A549 (cell line): Measurements from ENCODE around the gene FRMD1. TPM values are rescaled to one million over a fixed set of nuclear protein-coding genes. Genes with fewer than 3 reads are reported as not detected.

Experiments
- ATAC-seq, 2 experiments: fragments of 200-7000 bp in 1 of 2; fragments of >200 bp in 1 of 2; cut with Nextera tagmentation in 1 of 2; cut with Tn5 transposase in 1 of 2; 3 replicates each; pipeline versions ENCODE4 v1.8.0 to v1.9.1; 2018 to 2020; ENCODE audit warnings: mild to moderate bottlenecking in 1 of 2, moderate library complexity in 1 of 2
- CTCF ChIA-PET: fragments of 300-600 bp; sonication (Branson Sonifier 250); formaldehyde crosslinking; extraction: SDS; loops from one replicate; lab custom pipeline; 2021; ENCODE audit warnings: antibody characterized with exemption, inconsistent platforms; lab: Yijun Ruan, JAX
- POLR2A ChIA-PET: fragments of 350-600 bp; formaldehyde crosslinking; extraction: SDS; loops from one replicate; lab custom pipeline; 2021; ENCODE audit warnings: antibody characterized with exemption, inconsistent platforms; lab: Yijun Ruan, JAX
- DNase-seq, 2 experiments: peaks; one replicate each; pipeline versions ENCODE4 v3.0.0 to v3.0.0-alpha.2; 2011 to 2016; ENCODE audit warnings: low read depth in 1 of 2, low spot score in 1 of 2
- FAIRE-seq: peaks from 2 replicates; lab custom pipeline; 2011; peaks lifted over from hg19 to GRCh38; lab: Jason Lieb, UNC
- H3K27ac ChIP-seq, 2 experiments: fragments of >200 bp; sonication (Bioruptor Twin); formaldehyde crosslinking; 3 replicates each; pipeline ENCODE4 v1.5.1; 2016 to 2017
- H3K4me1 ChIP-seq: fragments of >200 bp; sonication (Bioruptor Twin); formaldehyde crosslinking; 3 replicates; pipeline ENCODE4 v1.6.1; 2016
- H3K4me2 ChIP-seq: fragments of >200 bp; sonication (Bioruptor Twin); formaldehyde crosslinking; 3 replicates; pipeline ENCODE4 v1.6.1; 2016
- H3K4me3 ChIP-seq: fragments of >200 bp; sonication (Bioruptor Twin); formaldehyde crosslinking; 3 replicates; pipeline ENCODE4 v1.5.1; 2016
- H3K9me3 ChIP-seq: fragments of >200 bp; sonication (Bioruptor Twin); formaldehyde crosslinking; 3 replicates; pipeline ENCODE4 v1.6.1; 2016
- BCL3 ChIP-seq: fragments of >200 bp; sonication (Bioruptor Twin); formaldehyde crosslinking; IDR thresholded peaks from 3 replicates; pipeline ENCODE4 v1.6.1; 2016
- BHLHE40 ChIP-seq: IDR thresholded peaks from 2 replicates; pipeline ENCODE4 v1.6.1; 2012; ENCODE audit warnings: low read depth, low read length, inconsistent platforms
- CTCF ChIP-seq: fragments of >200 bp; sonication (Bioruptor Twin); formaldehyde crosslinking; IDR thresholded peaks from 3 replicates; pipeline ENCODE4 v1.5.1; 2016
- EHMT2 ChIP-seq: fragments of 200-600 bp; sonication (generic); IDR thresholded peaks from 2 replicates; pipeline ENCODE4 v1.6.1; 2016; ENCODE audit warnings: antibody characterized with exemption, low read depth, mild to moderate bottlenecking, moderate library complexity
- EP300 ChIP-seq, 2 experiments: fragments of >200 bp; sonication (Bioruptor Twin); formaldehyde crosslinking; IDR thresholded peaks; 2 replicates in 1 of 2; 3 replicates in 1 of 2; pipeline ENCODE4 v1.6.1; 2016 to 2017
- ESRRA ChIP-seq: fragments of 150-350 bp; IDR thresholded peaks from 2 replicates; pipeline ENCODE4 v1.6.1; 2014; ENCODE audit warnings: mild to moderate bottlenecking, low read length, borderline replicate concordance
- FOSB ChIP-seq: fragments of 250-450 bp; sonication (Bioruptor Pico); IDR thresholded peaks from 2 replicates; pipeline ENCODE4 v1.5.0; 2020; ENCODE audit warnings: mild to moderate bottlenecking, moderate library complexity
- FOSL2 ChIP-seq, 2 experiments: fragments of 450-650 bp in 1 of 2; fragments of >200 bp in 1 of 2; sonication (Bioruptor Twin) in 1 of 2; formaldehyde crosslinking; IDR thresholded peaks; 2 replicates each; pipeline versions ENCODE4 v1.5.0 to v1.6.1; 2016 to 2020; ENCODE audit warnings: mild to moderate bottlenecking in 1 of 2, moderate library complexity in 1 of 2
- GATA3 ChIP-seq: IDR thresholded peaks from 2 replicates; pipeline ENCODE4 v1.6.1; 2012; ENCODE audit warnings: borderline replicate concordance
- HES2 ChIP-seq: fragments of >200 bp; sonication (Bioruptor Twin); formaldehyde crosslinking; IDR thresholded peaks from 2 replicates; pipeline ENCODE4 v1.6.1; 2016
- KDM5A ChIP-seq: fragments of 200-600 bp; sonication (generic); IDR thresholded peaks from 2 replicates; pipeline ENCODE4 v1.6.1; 2016; ENCODE audit warnings: antibody characterized with exemption, mild to moderate bottlenecking
- MAFK ChIP-seq: fragments of 450-650 bp; IDR thresholded peaks from 2 replicates; pipeline ENCODE4 v1.6.1; 2014; ENCODE audit not compliant: partially characterized antibody
- MAX ChIP-seq: IDR thresholded peaks from 2 replicates; pipeline ENCODE4 v1.6.1; 2012
- MYC ChIP-seq: IDR thresholded peaks from 2 replicates; pipeline ENCODE4 v1.6.1; 2012; ENCODE audit warnings: mild to moderate bottlenecking, inconsistent platforms, low read length, improper control_type of control experiment, borderline replicate concordance
- POLR2A ChIP-seq: IDR thresholded peaks from 2 replicates; pipeline ENCODE4 v1.6.1; 2012; ENCODE audit warnings: mild to moderate bottlenecking, low read length
- RAD21 ChIP-seq, 2 experiments: fragments of >200 bp in 1 of 2; sonication (Bioruptor Twin) in 1 of 2; formaldehyde crosslinking in 1 of 2; IDR thresholded peaks in 1 of 2; conservative IDR thresholded peaks in 1 of 2; 2 replicates in 1 of 2; 3 replicates in 1 of 2; pipeline ENCODE4 v1.6.1; 2012 to 2018; ENCODE audit warnings: inconsistent platforms in 1 of 2
- RARB ChIP-seq: fragments of 250-450 bp; sonication (Bioruptor Pico); IDR thresholded peaks from 2 replicates; pipeline ENCODE4 v1.8.0; 2021; ENCODE audit warnings: mild to moderate bottlenecking, moderate library complexity
- RCOR1 ChIP-seq: fragments of 150-350 bp; IDR thresholded peaks from 2 replicates; pipeline ENCODE4 v1.6.1; 2014; ENCODE audit warnings: antibody characterized with exemption, low read length, low read depth
- RNF2 ChIP-seq: fragments of 200-600 bp; sonication (generic); IDR thresholded peaks from 2 replicates; pipeline ENCODE4 v1.6.1; 2016; ENCODE audit warnings: low read depth, mild to moderate bottlenecking, antibody characterized with exemption, moderate library complexity, borderline replicate concordance
- SMC3 ChIP-seq: fragments of >200 bp; sonication (Bioruptor Twin); formaldehyde crosslinking; IDR thresholded peaks from 3 replicates; pipeline ENCODE4 v1.6.1; 2018; ENCODE audit warnings: inconsistent platforms
- TFCP2L1 ChIP-seq: fragments of 250-450 bp; sonication (Bioruptor Pico); IDR thresholded peaks from 2 replicates; pipeline ENCODE4 v1.5.0; 2021; ENCODE audit warnings: mild to moderate bottlenecking
- USF2 ChIP-seq: fragments of 450-650 bp; IDR thresholded peaks from 2 replicates; pipeline ENCODE4 v1.6.1; 2014; ENCODE audit warnings: antibody characterized with exemption
- ZSCAN20 ChIP-seq: fragments of 250-450 bp; sonication (Bioruptor Pico); IDR thresholded peaks from 2 replicates; pipeline ENCODE4 v1.8.0; 2022; ENCODE audit warnings: mild to moderate bottlenecking, moderate library complexity
- WGBS: methylation state at CpG from one replicate; pipeline ENCODE4 v1.1.6; 2017; ENCODE audit errors: missing lambda C conversion rate; 5-methylcytosine and 5-hydroxymethylcytosine counted together
- polyA plus RNA-seq, 4 experiments: library from polyadenylated mRNA; depleted of rRNA in 3 of 4; stranded (reverse); fragments of >200 nt; fragmentation: RNase III in 1 of 4; extraction: RNeasy Plus Mini Kit Qiagen cat#74134 plus additional on column Dnase treatment in 1 of 4; gene quantifications; 2 replicates in 3 of 4; 3 replicates in 1 of 4; pipeline ENCODE4 v1.2.3, GENCODE V29; 2011 to 2017

FRMD1 gene
- polyA plus RNA-seq, 2 of the 4 experiments (the other 2 are of a cell fraction) = not detected

GRCh38 chr6:168097221-168097620 lies 18.2 kb upstream of the FRMD1 start:
- Histone ChIP-seq H3K4me3 (no peak overlapping the region), H3K4me2 (no peak overlapping the region), H3K9me3 (no peaks in the 10 kb centered on the region), H3K27ac (no peak overlapping the region), H3K4me1 (no peaks in the 10 kb centered on the region)
- FAIRE-seq (no peak), DNase-seq (no peak), ATAC-seq (no peak)
- WGBS = 93% methylated on average over 5 of the region's 10 CpGs
- ChIA-PET POLR2A (no interaction called here), CTCF (no interaction called here)
- TF ChIP-seq SMC3 = no peak
- TF ChIP-seq RARB = no peak
- TF ChIP-seq MAX = no peak
- TF ChIP-seq ESRRA = no peak
- TF ChIP-seq POLR2A = no peak

- ChIA-PET CTCF (no interaction called here), POLR2A (no interaction called here)
- Histone ChIP-seq H3K4me2 (no peak overlapping the region), H3K9me3 (no peaks in the 10 kb centered on the region), H3K4me3 (no peak overlapping the region), H3K4me1 (no peaks in the 10 kb centered on the region), H3K27ac (no peak overlapping the region)
- FAIRE-seq (no peak), ATAC-seq (no peak), DNase-seq (no peak)
- no CpG with 5 or more reads among the region's 13 CpGs for WGBS
- no peak for TF ChIP-seq TFCP2L1 (CRISPR knock-in tag)
- TF ChIP-seq RNF2 = no peak
- TF ChIP-seq EP300 (IDR thresholded peaks at IDR 0.05) = no peak
- no peak for TF ChIP-seq RAD21 (conservative IDR thresholded peaks at IDR 0.05 in 1 of 2, IDR thresholded peaks at IDR 0.05 in 1 of 2)
- no peak for TF ChIP-seq ESRRA
- TF ChIP-seq GATA3 = no peak
- no peak for TF ChIP-seq USF2
- TF ChIP-seq BCL3 = no peak
- TF ChIP-seq KDM5A = no peak
- no peak for TF ChIP-seq CTCF
- TF ChIP-seq ZSCAN20 (CRISPR knock-in tag) = no peak
- TF ChIP-seq FOSL2 (IDR thresholded peaks at IDR 0.05) = no peak
- TF ChIP-seq FOSL2 (CRISPR knock-in tag; IDR thresholded peaks at IDR 0.05) = no peak
- TF ChIP-seq EHMT2 = no peak
- TF ChIP-seq HES2 = no peak
- TF ChIP-seq MAX = no peak
- no peak for TF ChIP-seq MAFK
These were observed 17.3 kb upstream of the FRMD1 start for GRCh38 chr6:168096271-168096764.

DNA sequence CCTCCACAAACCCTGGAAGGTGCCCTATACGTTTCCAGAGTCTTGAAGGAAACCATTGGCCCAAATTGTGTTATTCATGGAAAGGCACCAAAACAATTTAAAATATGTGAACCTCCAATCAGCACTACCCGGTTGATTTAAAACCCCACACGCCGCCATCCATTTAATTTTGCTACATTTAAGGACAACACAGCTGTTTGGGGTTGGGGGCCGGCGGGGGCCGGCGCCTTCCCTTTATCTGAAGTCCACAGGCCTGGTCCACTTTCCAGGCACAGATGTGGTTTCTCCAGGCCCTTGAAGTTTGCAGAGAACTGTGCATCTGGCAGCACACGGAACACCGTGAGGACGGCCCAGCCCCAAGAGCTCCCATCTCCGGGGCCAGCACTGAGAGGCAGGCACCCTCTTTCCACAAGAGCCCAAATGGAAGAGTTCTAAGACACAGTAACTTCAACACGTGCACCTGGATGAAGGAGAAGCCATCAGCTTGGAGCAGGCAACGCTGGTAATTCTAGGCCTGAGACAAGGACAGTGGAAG lies 16.8 kb upstream of the FRMD1 start:
- Histone ChIP-seq H3K27ac (no peak overlapping the region), H3K4me3 (no peak overlapping the region), H3K4me1 (no peaks in the 10 kb centered on the region), H3K4me2 (no peak overlapping the region), H3K9me3 (no peaks in the 10 kb centered on the region)
- ATAC-seq = no peak
- TF ChIP-seq BHLHE40 (no peak), FOSB (no peak), MYC (no peak), RCOR1 (no peak)
- WGBS = 88% methylated on average over 7 of the region's 14 CpGs
- POLR2A ChIA-PET = no interaction called here
- CTCF ChIA-PET = no interaction called here
- no peak for DNase-seq
- no peak for FAIRE-seq
